Stimulated activated CD4-positive, alpha-beta T cell treated with anti-CD3 and anti-CD28 coated beads, Interleukin-4, amount 100 ng/mL, for 24 hours (primary cell): ENCODE data around the gene HSPA1B.
A peak's percentile ranks its signal among the peaks of the same experiment; 100 is the strongest.
"Not testable (repeated sequence)": the region's sequence is repeated elsewhere in the genome, so short reads cannot be mapped to it uniquely, and the experiment has no call there.

ENCODE experiments used
- DNase-seq: peaks from one replicate; pipeline ENCODE4 v3.0.0-alpha.2; 2020

The HSPA1B gene

GRCh38 chr6:31829633-31830283 lies 2.2 kb downstream of the HSPA1B start:
- no peak for DNase-seq

DNA sequence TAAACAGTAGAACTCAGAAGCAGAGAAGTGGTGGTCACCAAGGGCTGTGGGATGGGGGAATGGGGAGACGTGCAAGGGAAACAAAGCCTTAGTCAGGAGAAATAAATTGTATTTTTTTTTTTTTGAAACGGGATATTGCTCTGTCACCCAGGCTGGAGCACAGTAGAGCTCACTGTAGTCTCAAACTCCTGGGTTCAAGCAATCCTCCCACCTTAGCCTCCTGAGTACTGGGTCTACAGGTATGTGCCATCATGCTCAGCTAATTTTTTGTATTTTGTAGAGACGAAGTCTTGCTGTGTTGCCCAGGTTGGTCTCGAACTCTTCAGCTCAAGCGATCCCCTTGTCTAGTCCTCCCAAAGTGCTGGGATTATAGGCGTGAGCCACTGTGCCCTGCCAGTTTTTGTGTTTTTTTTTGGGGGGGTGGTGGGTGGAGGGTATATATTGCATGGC lies 3.4 kb downstream of the HSPA1B start:
- no peak for DNase-seq

GRCh38 chr6:31831350-31832215 lies 4.0 kb downstream of the HSPA1B start:
- no peak for DNase-seq

GRCh38 chr6:31834367-31835250 lies 7.1 kb downstream of the HSPA1B start:
- DNase-seq = peak; percentile 86

DNA sequence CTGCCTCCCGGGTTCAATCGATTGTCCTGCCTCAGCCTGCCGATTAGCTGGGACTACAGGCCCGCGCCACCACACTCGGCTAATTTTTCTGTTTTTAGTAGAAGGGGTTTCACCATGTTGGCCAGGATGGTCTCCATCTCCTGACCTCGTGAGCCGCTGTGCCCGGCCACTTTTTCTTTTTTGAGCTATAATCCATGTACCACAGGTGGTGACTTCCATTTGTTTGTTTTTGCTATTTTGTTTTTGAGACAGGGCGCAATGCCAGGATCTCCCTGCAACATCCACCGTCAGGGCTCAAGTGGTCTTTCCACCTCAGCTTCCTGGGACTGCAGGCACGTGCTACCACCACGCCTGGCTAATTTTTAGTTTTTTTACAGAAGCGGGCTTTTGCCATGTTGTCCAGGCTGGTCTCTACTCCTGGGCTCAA lies 8.5 kb downstream of the HSPA1B start:
- DNase-seq = no peak

DNA sequence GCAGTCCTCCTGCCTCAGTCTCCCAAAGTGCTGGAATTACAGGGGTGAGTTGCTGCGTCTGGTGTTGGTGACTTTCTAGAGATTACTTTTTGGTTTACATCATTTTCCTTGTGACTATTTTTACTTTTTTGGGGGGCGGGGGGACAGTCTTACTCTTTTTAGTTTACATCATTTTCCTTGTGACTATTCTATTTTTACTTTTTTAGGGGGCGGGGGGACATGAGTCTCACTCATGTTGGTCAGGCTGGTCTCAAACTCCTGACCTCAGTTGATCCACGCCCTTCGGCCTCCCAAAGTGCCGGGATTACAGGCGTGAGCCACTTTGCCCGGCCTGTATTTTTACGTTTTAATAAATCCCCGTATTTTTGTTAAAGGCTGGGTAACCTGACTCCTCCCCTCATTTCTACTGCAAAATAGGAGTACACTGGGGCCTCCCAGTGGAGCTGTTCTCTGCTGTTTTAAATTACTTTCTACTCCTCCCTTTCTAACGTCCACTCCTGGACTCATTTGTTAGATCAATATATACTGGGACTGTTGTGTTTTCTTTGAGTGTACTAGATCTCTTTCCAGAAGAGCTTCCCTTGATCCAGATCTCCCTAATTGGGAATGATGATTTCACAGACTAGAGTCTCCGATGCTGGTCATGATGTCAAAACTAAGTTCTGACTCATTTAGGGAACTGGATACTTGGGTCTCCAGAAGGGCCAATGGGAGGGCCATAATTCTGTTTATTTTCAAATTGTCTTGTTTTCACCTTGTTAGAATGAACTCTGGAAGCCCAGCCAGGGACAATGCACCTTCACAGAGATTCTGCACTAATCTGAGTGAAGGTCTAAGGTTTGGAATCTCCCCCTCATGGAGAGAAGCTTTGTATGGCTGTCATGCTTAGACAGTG lies 9.2 kb downstream of the HSPA1B start:
- no peak for DNase-seq

GRCh38 chr6:31837369-31838113 lies 10.0 kb downstream of the HSPA1B start:
- DNase-seq = no peak

GRCh38 chr6:31838114-31838553 lies 10.6 kb downstream of the HSPA1B start:
- not testable (repeated sequence) for DNase-seq

- DNase-seq = no peak
These were observed 11.4 kb downstream of the HSPA1B start for GRCh38 chr6:31838968-31839367.

DNA sequence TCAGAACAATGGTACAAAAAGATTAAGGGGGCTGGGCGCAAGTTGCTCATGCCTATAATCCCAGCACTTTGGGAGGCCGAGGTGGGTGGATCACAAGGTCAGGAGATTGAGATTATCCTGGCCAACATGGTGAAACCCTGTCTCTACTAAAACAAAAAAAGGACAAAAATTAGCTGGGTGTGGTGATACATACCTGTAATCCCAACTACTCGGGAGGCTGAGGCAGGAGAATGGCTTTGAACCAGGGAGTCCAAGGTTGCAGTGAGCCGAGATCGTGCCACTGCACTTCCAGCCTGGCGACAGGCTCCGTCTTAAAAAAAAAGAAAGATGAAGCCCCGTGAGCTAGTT lies 12.2 kb downstream of the HSPA1B start:
- not testable (repeated sequence) for DNase-seq

DNA sequence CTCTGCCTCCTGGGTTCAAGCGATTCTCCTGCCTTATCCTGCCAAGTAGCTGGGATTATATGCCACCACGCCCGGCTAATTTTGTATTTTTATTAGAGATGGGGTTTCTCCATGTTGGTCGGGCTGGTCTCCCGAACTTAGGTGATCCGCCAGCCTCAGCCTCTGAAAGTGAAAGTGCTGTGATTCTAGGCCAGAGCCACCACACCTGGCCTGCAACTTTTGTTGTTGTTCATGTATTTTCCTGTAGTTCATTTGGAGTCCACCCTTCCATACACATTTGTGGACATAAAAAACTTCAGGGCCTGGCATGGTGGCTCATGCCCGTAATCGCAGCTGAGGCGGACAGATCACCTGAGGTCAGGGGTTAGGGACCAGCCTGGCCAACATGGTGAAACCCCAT lies 14.5 kb downstream of the HSPA1B start:
- no peak for DNase-seq

- no peak for DNase-seq
These were observed 17.0 kb downstream of the HSPA1B start for GRCh38 chr6:31844507-31844906.

GRCh38 chr6:31847276-31847978 lies 19.9 kb downstream of the HSPA1B start:
- DNase-seq = no peak

DNA sequence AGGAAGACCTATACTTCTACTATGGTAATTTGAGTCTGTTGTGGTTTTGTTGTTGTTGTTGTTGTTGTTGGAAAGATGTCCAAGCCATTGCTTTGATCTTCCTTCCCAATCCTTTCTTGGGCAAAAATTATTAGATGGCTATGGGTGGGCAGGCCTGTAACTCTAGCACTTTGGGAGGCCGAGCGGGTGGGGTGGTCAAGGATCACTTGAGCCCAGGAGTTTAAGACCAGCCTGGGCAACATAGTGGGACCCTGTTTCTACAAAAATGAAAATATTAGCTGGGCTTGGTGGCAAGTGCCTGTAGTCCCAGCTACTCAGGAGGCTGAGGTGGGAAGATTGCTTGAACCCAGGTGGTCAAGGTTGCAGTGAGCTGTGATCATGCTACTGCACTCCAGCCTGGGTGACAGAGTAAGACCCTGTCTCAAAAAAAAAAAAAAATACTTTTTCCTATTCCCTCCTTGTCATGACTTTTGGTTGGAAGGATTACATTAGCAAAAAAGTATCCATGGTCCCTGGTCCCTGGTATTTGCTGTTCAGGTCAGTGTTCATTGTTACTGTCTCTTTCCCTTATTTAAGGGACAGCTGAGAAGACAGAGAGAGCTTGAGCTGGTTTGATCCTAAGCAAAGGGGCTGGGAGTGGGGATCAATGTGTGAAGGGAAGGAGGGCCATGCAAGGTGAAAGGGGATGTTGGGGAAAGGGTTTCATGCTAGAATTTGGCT lies 23.4 kb downstream of the HSPA1B start:
- DNase-seq = no peak

DNA sequence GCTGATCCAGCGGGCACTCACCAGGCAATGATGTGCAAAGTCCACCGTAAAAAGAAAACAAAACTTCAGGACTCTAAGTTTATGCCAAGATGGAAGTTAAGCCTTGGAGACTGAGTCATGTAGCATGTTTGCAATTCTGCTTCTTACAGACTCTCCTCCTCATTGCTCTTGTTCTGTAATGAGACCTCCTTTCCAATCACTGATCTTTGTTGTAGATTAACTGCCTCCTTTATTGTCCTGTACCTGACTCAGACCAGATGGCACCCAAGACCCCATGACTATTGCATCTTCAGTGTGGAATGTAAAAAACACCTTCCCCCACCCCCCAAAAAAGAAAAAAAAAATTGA lies 23.9 kb downstream of the HSPA1B start:
- no peak for DNase-seq

DNA sequence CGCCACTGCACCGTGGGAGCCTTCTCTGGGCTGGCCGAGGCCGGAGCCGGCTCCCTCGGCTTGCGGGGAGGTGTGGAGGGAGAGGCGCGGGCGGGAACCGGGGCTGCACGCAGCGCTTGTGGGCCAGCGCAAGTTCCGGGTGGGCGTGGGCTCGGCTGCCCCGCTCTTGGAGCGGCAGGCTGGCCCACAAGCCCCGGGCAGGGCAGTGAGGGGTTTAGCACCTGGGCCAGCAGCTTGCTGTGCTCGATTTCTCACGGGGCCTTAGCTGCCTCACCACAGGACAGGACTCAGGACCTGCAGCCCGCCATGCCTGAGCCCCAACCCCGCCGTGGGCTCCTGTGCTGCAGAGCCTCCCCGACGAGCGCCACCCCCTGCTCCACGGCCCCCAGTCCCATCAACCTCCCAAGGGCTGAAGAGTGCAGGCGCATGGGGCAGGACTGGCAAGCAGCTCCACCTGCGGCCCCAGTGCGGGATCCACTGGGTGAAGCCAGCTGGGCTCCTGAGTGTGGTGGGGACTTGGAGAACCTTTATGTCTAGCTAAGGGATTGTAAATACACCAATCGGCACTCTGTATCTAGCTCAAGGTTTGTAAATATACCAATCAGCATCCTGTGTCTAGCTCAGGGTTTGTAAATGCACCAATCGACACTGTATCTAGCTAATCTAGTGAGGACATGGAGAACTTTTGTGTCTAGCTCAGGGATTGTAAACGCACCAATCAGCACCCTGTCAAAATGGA lies 24.6 kb downstream of the HSPA1B start:
- not testable (repeated sequence) for DNase-seq

GRCh38 chr6:31857774-31858173 lies 30.2 kb downstream of the HSPA1B start:
- not testable (repeated sequence) for DNase-seq

- DNase-seq = no peak
These were observed 31.2 kb downstream of the HSPA1B start for GRCh38 chr6:31858707-31859106.

GRCh38 chr6:31859923-31860322 lies 32.4 kb downstream of the HSPA1B start:
- no peak for DNase-seq
